ENCODE data around the gene ZNF219. TPM values are rescaled to one million over a fixed set of nuclear protein-coding genes. Genes with fewer than 3 reads are reported as not detected.

The ZNF219 gene
- polyA plus RNA-seq, 3 donors, result 0.49 to 7.2 (median 0.68) TPM

GRCh38 chr14:21088687-21089086 is 9.8 kb downstream of the ZNF219 start:
- Histone ChIP-seq H3K9ac (ENCODE audit: insufficient read depth, low read length, poor library complexity, severe bottlenecking) (no peak overlapping the region), H2AFZ (ENCODE audit: insufficient read depth, low read depth, low read length, poor library complexity, severe bottlenecking) (no peak overlapping the region), H3K36me3 (replicated peaks in 1 of 2; ENCODE audit: control insufficient read depth in 1 of 2, insufficient read depth in 2 of 2, low read length in 2 of 2) (peaks cover 29 to 68% of the 10 kb centered on the region in 2 donors), H3K4me2 (replicated peaks; ENCODE audit: extremely low read depth, low read length, poor library complexity, severe bottlenecking) (no peak overlapping the region), H3K79me2 (ENCODE audit: insufficient read depth, low read length) (peaks cover 5% of the 10 kb centered on the region), H4K20me1 (ENCODE audit: insufficient read depth, low read length) (peaks cover 12% of the 10 kb centered on the region), H3K27ac (ENCODE audit: low read depth in 1 of 2, low read length in 2 of 2) (peak overlapping the region; percentile 26 to 78), H3K9me3 (replicated peaks in 1 of 2; ENCODE audit: control insufficient read depth in 1 of 2, insufficient read depth in 1 of 2, low read length in 2 of 2) (no peaks in the 10 kb centered on the region), H3K4me1 (ENCODE audit: control insufficient read depth in 1 of 2, insufficient read depth in 2 of 2, low read length in 2 of 2) (peaks cover 44 to 55% of the 10 kb centered on the region in 2 donors), H3K4me3 (replicated peaks in 1 of 3; ENCODE audit: low read depth in 2 of 3, low read length in 3 of 3) (no peak overlapping the region), H3K27me3 (ENCODE audit: control insufficient read depth in 2 of 2, insufficient read depth in 2 of 2, low read length in 2 of 2) (no peaks in the 10 kb centered on the region)
- intact Hi-C loops (cut with micrococcal nuclease), result no loop called here
- Mint-ChIP-seq H3K9me3 (peaks cover 0 to 4% (median 2%) of the 10 kb centered on the region in 7 donors), H3K27ac (peak overlapping the region; percentile 88 to 99 (median 97)), H3K4me1 (peaks cover 49% of the 10 kb centered on the region), H3K27me3 (ENCODE audit: low read depth in 3 of 3) (peaks cover 1 to 4% (median 3%) of the 10 kb centered on the region in 3 donors), H3K36me3 (peaks cover 45 to 69% of the 10 kb centered on the region in 2 donors), H3K4me3 (no peak overlapping the region)
- WGBS (ENCODE audit: insufficient coverage), result 63% methylated on average over 2 of the region's 4 CpGs
- DNase-seq, result no peak
- TF ChIP-seq CTCF (IDR thresholded peaks at IDR 0.05), result no peak

GRCh38 chr14:21087294-21088091 is 11.0 kb downstream of the ZNF219 start:
- 0% methylated on average over 2 of the region's 19 CpGs for WGBS (ENCODE audit: insufficient coverage)
- intact Hi-C loops (cut with micrococcal nuclease), result loop anchor here (2.0 kb wide), 2 partner anchors 17 to 19 kb away; partner anchors contain the start of gene ARHGEF40 (in 1 of the 2)

More at GRCh38 chr14:21087294-21088091, 11.0 kb downstream of the ZNF219 start:
- Histone ChIP-seq H3K4me3 (replicated peaks in 1 of 3; ENCODE audit: low read depth in 2 of 3, low read length in 3 of 3) (no peak overlapping the region), H3K27ac (ENCODE audit: low read depth in 1 of 2, low read length in 2 of 2) (peak overlapping the region; percentile 83 to 94), H3K4me1 (ENCODE audit: control insufficient read depth in 1 of 2, insufficient read depth in 2 of 2, low read length in 2 of 2) (peaks cover 42 to 53% of the 10 kb centered on the region in 2 donors), H2AFZ (ENCODE audit: insufficient read depth, low read depth, low read length, poor library complexity, severe bottlenecking) (no peak overlapping the region), H3K36me3 (replicated peaks in 1 of 2; ENCODE audit: control insufficient read depth in 1 of 2, insufficient read depth in 2 of 2, low read length in 2 of 2) (peaks cover 39 to 80% of the 10 kb centered on the region in 2 donors), H3K9me3 (replicated peaks in 1 of 2; ENCODE audit: control insufficient read depth in 1 of 2, insufficient read depth in 1 of 2, low read length in 2 of 2) (no peaks in the 10 kb centered on the region), H3K4me2 (replicated peaks; ENCODE audit: extremely low read depth, low read length, poor library complexity, severe bottlenecking) (peak overlapping the region; percentile 7), H4K20me1 (ENCODE audit: insufficient read depth, low read length) (peaks cover 6% of the 10 kb centered on the region), H3K9ac (ENCODE audit: insufficient read depth, low read length, poor library complexity, severe bottlenecking) (peak overlapping the region; percentile 58), H3K79me2 (ENCODE audit: insufficient read depth, low read length) (peaks cover 5% of the 10 kb centered on the region), H3K27me3 (ENCODE audit: control insufficient read depth in 2 of 2, insufficient read depth in 2 of 2, low read length in 2 of 2) (no peaks in the 10 kb centered on the region)
- Mint-ChIP-seq H3K27ac (peak overlapping the region; percentile 88 to 99 (median 98)), H3K4me1 (peaks cover 45% of the 10 kb centered on the region), H3K9me3 (peaks cover 0 to 4% (median 2%) of the 10 kb centered on the region in 7 donors), H3K4me3 (no peak overlapping the region), H3K36me3 (peaks cover 51 to 80% of the 10 kb centered on the region in 2 donors), H3K27me3 (ENCODE audit: low read depth in 3 of 3) (peaks cover 1 to 4% (median 3%) of the 10 kb centered on the region in 3 donors)
- TF ChIP-seq CTCF (IDR thresholded peaks at IDR 0.05), result no peak
- DNase-seq, result peak; percentile 97 to 100 (median 100)
